OCI-LY3 (cell line): ENCODE measurements around the gene RPTN.

Experiments used
- EZH2phosphoT487 ChIP-seq: fragments of 200-600 bp; shearing (Covaris generic); IDR thresholded peaks from 2 replicates; pipeline ENCODE4 v1.6.1; 2018; ENCODE audit warnings: antibody characterized with exemption, mixed run types, low read depth
- TF ChIP-seq, protein P1 (sequence below): fragments of 200-600, 300-600 bp; sonication (generic); IDR thresholded peaks from 2 replicates; pipeline ENCODE4 v1.5.1; 2014; ENCODE audit warnings: antibody characterized with exemption, low read length, low read depth

DNA sequence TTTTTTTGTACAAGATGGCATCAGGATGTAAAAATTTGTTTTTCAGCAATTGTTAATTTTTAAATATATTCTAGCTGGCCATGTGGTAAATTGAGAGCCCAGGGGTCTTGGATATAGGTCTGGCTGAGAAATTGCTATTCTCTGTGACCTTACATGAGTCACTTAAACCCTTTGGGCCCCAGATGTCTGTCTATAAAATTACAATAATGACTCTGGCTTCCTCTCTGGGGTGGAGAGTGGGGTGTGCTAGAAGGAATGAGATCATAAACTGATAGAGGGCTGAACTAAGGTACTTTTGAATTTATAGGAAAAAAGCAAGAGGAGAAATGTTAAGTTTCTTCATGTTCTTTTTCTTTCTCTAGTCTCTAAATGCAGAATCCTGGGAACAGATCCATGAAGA, 31.4 kb downstream of the RPTN start:
- TF ChIP-seq EZH2phosphoT487 = no peak
- TF ChIP-seq, protein P1, sequence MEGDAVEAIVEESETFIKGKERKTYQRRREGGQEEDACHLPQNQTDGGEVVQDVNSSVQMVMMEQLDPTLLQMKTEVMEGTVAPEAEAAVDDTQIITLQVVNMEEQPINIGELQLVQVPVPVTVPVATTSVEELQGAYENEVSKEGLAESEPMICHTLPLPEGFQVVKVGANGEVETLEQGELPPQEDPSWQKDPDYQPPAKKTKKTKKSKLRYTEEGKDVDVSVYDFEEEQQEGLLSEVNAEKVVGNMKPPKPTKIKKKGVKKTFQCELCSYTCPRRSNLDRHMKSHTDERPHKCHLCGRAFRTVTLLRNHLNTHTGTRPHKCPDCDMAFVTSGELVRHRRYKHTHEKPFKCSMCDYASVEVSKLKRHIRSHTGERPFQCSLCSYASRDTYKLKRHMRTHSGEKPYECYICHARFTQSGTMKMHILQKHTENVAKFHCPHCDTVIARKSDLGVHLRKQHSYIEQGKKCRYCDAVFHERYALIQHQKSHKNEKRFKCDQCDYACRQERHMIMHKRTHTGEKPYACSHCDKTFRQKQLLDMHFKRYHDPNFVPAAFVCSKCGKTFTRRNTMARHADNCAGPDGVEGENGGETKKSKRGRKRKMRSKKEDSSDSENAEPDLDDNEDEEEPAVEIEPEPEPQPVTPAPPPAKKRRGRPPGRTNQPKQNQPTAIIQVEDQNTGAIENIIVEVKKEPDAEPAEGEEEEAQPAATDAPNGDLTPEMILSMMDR = no peak
